Mucosa of descending colon (tissue), 3 donors: ENCODE results near the gene WFIKKN2. TPM values are rescaled to one million over a fixed set of nuclear protein-coding genes. Genes with fewer than 3 reads are reported as not detected.

Experiments
- ATAC-seq: fragments of 200-7000 bp; cut with Tn5 transposase; one replicate; pipeline ENCODE4 v1.9.1; 2020; ENCODE audit warnings: mild to moderate bottlenecking, moderate library complexity
- DNase-seq, 3 donors: peaks; one replicate each; pipeline ENCODE4 v3.0.0-alpha.2; 2020
- H3K36me3 ChIP-seq: fragments of 200-600 bp; one replicate; pipeline ENCODE4 v1.8.0; 2021; ENCODE audit warnings: low read depth, mild to moderate bottlenecking
- H3K4me1 ChIP-seq: fragments of 200-600 bp; one replicate; pipeline ENCODE4 v1.8.0; 2021; ENCODE audit warnings: low read depth, mild to moderate bottlenecking
- H3K4me3 ChIP-seq: fragments of 200-600 bp; one replicate; pipeline ENCODE4 v1.8.0; 2021; ENCODE audit warnings: mild to moderate bottlenecking
- H3K9me3 ChIP-seq: fragments of 200-600 bp; one replicate; pipeline ENCODE4 v1.8.0; 2021; ENCODE audit warnings: mild to moderate bottlenecking
- intact Hi-C, 2 donors: fragments of 100-400 bp; cut with DNase I in 1 of 2; cut with micrococcal nuclease in 1 of 2; formaldehyde crosslinking; loops; one replicate each; pipeline versions ENCODE4 v1.11.0 to v1.11.1; 2022; cut with DNase I, micrococcal nuclease
- total RNA-seq, 3 donors: library from RNA; stranded (reverse); fragmentation: NEBNext Ultra II Directional in 2 of 3; extraction: Animal tissue kit (Norgen Biotek cat#: 25700) in 2 of 3; gene quantifications; one replicate each; pipeline versions ENCODE4 v1.2.1 to v1.2.4, GENCODE V29; 2021 to 2023
- TF ChIP-seq, protein P1 (sequence below): fragments of 200-600 bp; IDR thresholded peaks from one replicate; pipeline ENCODE4 v1.8.0; 2022; ENCODE audit warnings: antibody characterized with exemption, mild to moderate bottlenecking
- donor health status: DM: no; HTN: no; CAD: no; lungs with moderate emphysema.
- donor health status: DM: no; HTN: no; CAD: no.
- donor health status: DM: no; HTN: yes; CAD: no.

Gene WFIKKN2
- total RNA-seq, 3 donors from 2014 or later: 0.07 to 0.76 (median 0.17) TPM

DNA sequence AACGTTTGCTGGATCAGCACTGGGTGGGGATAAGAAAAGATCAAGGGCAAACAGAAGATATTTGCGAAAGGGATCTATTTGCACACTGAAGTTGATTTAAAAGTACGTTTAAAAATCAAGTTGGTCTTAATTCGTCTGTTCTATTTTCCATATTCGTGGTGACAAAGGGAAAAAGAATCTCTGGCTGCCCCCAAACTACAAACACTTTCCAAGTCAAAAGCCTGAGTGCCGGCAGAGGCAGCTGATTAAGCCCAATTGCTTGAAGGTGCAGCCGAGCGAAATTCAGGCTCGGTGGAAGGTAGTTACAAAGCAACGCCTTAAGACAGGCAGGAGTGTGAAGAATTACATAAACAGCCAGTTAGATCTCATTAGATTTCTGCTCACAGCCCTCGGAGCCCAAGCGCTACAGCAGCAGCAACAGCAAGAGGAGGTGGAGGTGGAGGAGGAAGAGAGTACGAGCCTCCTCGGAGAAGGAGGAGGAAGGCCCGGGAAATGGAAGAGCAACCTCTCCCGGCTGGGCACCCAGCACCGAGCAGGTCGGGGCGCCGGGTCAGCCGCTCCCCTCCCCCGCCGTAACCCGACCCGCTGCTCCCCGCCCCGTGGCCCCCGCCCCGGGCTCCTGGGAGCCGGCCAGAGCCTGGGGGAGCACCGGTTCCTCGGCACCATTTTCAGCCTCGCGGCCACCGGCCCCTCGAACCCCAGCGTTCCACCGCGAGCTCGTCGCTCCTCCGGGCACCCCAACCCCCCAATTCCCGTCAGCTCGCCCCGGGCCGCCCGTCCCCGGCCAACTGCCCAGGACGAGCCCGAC, 29.9 kb downstream of the WFIKKN2 start:
- H3K9me3 ChIP-seq: no peaks in the 10 kb centered on the region
- intact Hi-C loops: loop anchor here (5.0 to 10.0 kb wide), 2 partner anchors 50 to 82 kb away; no protein-coding TSS in a partner anchor
- H3K4me1 ChIP-seq: peaks cover 26% of the 10 kb centered on the region
- TF ChIP-seq, protein P1, sequence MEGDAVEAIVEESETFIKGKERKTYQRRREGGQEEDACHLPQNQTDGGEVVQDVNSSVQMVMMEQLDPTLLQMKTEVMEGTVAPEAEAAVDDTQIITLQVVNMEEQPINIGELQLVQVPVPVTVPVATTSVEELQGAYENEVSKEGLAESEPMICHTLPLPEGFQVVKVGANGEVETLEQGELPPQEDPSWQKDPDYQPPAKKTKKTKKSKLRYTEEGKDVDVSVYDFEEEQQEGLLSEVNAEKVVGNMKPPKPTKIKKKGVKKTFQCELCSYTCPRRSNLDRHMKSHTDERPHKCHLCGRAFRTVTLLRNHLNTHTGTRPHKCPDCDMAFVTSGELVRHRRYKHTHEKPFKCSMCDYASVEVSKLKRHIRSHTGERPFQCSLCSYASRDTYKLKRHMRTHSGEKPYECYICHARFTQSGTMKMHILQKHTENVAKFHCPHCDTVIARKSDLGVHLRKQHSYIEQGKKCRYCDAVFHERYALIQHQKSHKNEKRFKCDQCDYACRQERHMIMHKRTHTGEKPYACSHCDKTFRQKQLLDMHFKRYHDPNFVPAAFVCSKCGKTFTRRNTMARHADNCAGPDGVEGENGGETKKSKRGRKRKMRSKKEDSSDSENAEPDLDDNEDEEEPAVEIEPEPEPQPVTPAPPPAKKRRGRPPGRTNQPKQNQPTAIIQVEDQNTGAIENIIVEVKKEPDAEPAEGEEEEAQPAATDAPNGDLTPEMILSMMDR: no peak
- peak; percentile 59 to 80 (median 76) for DNase-seq
- H3K4me3 ChIP-seq: peak overlapping the region; percentile 95
- peak; percentile 1 for ATAC-seq
- H3K36me3 ChIP-seq: no peaks in the 10 kb centered on the region

DNA sequence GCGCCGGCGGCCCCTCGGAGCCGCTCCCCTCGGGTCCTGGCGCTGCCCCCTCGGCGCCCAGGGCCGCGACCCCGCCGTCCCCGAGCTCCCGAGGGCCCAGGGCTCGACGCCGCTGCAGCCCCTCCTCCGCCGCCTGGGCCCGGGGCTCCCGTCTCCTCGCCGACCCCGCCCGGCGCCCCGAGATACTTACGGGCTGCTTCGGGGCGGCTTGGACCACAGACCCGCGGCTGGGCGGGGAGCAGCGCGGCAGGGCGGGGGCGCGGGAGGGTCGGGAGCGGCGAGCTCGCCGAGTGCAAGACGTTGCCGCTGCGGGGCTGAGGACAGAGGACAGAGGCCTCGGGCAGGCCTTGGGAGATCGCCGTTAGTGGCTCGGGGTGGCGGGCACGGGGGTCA, 30.5 kb downstream of the WFIKKN2 start:
- Histone ChIP-seq H3K4me1 (peaks cover 26% of the 10 kb centered on the region), H3K4me3 (peak overlapping the region; percentile 95), H3K9me3 (no peaks in the 10 kb centered on the region), H3K36me3 (no peaks in the 10 kb centered on the region)
- DNase-seq (no peak), ATAC-seq (no peak)
- TF ChIP-seq, protein P1: no peak
- intact Hi-C loops: loop anchor here (5.0 to 10.0 kb wide), 2 partner anchors 49 to 81 kb away; no protein-coding TSS in a partner anchor

DNA sequence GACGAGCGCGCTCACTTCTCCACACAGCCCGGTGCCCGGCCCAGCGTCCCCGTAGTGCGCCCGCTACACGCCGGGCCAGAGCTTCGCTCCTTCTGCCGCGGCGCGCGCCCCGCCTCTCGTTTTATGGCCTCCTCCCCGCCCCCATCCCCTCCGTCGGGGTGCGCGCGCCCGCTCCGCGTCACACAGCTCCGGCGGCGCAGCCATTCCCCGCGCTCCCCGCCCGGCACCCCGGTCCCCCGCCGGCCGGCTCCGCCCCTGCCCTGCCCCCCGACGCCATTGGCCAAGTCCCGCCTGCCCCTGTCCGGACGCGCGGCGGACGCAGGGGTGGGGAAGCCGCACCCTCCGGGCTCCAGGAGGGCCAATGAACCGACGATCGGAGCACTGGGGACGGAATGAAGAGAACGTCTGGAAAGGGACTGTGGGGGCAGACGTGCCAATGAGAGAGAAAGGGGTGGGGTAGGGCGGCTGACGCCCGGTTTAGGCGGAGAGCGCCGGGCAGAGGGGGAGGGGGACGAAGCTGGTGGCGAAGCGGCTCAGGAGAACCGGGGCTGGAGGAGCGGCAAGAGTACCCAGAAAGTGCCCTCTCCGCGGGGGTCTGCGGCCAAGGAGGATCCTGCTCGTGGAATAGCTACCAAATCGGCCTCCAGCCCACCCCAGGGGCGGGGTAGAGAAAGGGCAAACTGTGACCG, 31.0 kb downstream of the WFIKKN2 start, which contains the start of gene TOB1:
TSS of gene TOB1 (minus strand) at position 94 of the 689 bp plus-strand sequence. CDS start 2,337 bp downstream, outside the sequence.
- TF ChIP-seq, protein P1: no peak
- intact Hi-C loops: loop anchor here (5.0 to 10.0 kb wide), 2 partner anchors 48 to 81 kb away; no protein-coding TSS in a partner anchor
- peaks cover 26% of the 10 kb centered on the region for H3K4me1 ChIP-seq
- peak; percentile 97 to 99 (median 99) for DNase-seq
- no peaks in the 10 kb centered on the region for H3K9me3 ChIP-seq
- no peaks in the 10 kb centered on the region for H3K36me3 ChIP-seq
- peak; percentile 79 for ATAC-seq
- peak within 1 kb of the TSS; percentile 95 for H3K4me3 ChIP-seq

DNA sequence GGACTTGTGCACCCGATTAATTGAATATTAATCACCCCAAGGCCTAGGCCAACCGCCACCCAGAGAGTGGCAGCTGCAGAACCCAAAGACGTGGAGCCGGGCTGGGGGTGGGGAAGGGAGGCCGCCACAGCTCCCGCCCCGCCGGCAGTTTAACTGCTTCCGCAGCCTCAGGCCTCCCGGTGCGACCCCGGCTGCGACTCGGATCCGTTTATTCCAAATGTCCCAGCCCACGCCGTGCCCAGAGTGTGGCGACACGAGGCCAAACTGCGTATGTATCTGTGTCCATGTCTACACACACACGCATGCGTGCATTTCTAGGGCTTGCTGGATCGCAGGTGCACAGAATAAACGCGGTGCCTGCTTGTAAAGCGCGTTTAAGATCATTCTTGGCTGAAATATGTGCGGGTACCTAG, 31.6 kb downstream of the WFIKKN2 start:
- Histone ChIP-seq H3K36me3 (no peaks in the 10 kb centered on the region), H3K9me3 (no peaks in the 10 kb centered on the region), H3K4me1 (peaks cover 24% of the 10 kb centered on the region), H3K4me3 (peak overlapping the region; percentile 95)
- intact Hi-C loops: loop anchor here (5.0 to 10.0 kb wide), 2 partner anchors 48 to 80 kb away; no protein-coding TSS in a partner anchor
- ATAC-seq (peak; percentile 19), DNase-seq (peak in 2 of 3 donors; percentile 82 to 84)
- TF ChIP-seq, protein P1: no peak

DNA sequence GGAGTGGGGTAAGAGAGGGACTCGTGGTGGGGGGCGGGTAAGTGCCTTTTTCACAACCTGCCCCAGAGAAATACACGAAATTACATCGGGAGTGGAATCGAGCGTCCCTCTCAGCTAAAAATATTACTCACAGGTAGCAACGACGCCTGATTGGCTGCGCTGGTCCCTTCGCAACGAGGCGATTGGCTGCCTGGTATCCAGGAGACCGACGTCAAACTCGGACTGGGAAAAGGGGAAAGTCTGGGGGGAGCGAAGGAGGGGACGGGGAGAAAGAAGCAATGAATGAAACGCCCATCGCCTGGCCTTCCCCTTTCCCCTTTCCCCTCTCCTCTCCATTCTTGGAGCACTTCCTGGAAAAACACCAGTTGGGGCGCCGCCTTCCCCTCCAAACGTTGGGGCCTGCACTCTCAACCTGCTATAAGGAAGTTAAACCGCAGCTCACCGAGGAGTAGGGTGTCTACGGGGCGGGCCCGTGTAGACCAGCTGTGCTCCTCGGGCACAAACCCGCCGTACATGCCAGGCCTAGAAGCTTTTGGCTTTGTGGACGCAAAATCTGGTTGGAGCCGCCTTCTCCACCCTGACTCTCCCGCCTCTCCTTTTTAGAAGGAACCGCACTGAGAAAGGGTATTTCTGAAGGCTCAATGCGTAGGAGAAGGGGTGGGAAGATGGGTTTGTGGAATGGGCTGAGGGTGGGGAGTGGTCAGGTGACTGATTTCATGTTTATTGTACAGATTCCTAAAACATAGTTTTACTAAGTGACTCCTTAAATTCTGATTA, 32.2 kb downstream of the WFIKKN2 start:
- peak; percentile 70 for ATAC-seq
- DNase-seq: peak; percentile 94 to 97 (median 96)
- TF ChIP-seq, protein P1: no peak
- intact Hi-C loops: loop anchor here (5.0 to 10.0 kb wide), 2 partner anchors 47 to 80 kb away; no protein-coding TSS in a partner anchor
- H3K9me3 ChIP-seq: no peaks in the 10 kb centered on the region
- no peaks in the 10 kb centered on the region for H3K36me3 ChIP-seq
- peaks cover 18% of the 10 kb centered on the region for H3K4me1 ChIP-seq
- H3K4me3 ChIP-seq: peak overlapping the region; percentile 95
